Stimulated activated naive CD8-positive, alpha-beta T cell treated with anti-CD3 and anti-CD28 coated beads, Interleukin-15, amount 100 ng/mL, for 72 hours (primary cell): ENCODE data around the gene ATP6V0A1.

Experiments
- ATAC-seq: fragments of 150-1000 bp; cut with Tn5 transposase; 2 replicates; pipeline ENCODE4 v1.10.0; 2021; ENCODE audit warnings: mild to moderate bottlenecking, moderate library complexity
- DNase-seq, 2 donors: peaks; one replicate each; pipeline ENCODE4 v3.0.0; 2021 to 2022
- H3K27ac Mint-ChIP-seq, 2 donors: one replicate each; pipeline ENCODE4 v1.8.0; 2022; ENCODE audit warnings: mild to moderate bottlenecking in 2 of 2, mixed read lengths in 2 of 2, moderate library complexity in 2 of 2
- H3K27me3 Mint-ChIP-seq: one replicate; pipeline ENCODE4 v1.8.0; 2022; ENCODE audit warnings: mixed read lengths
- H3K4me1 Mint-ChIP-seq: one replicate; pipeline ENCODE4 v1.8.0; 2022; ENCODE audit warnings: mild to moderate bottlenecking, mixed read lengths
- H3K4me3 Mint-ChIP-seq, 2 donors: one replicate each; pipeline ENCODE4 v1.8.0; 2022; ENCODE audit warnings: mild to moderate bottlenecking in 2 of 2, mixed read lengths in 2 of 2, moderate library complexity in 1 of 2
- H3K9me3 Mint-ChIP-seq, 2 donors: one replicate each; pipeline ENCODE4 v1.8.0; 2022; ENCODE audit warnings: mixed read lengths in 2 of 2

The ATP6V0A1 gene

GRCh38 chr17:42485680-42486079, 27.0 kb downstream of the ATP6V0A1 start:
- H3K9me3 Mint-ChIP-seq, result no peaks in the 10 kb centered on the region
- ATAC-seq, result no peak
- H3K27ac Mint-ChIP-seq, result no peak overlapping the region

DNA sequence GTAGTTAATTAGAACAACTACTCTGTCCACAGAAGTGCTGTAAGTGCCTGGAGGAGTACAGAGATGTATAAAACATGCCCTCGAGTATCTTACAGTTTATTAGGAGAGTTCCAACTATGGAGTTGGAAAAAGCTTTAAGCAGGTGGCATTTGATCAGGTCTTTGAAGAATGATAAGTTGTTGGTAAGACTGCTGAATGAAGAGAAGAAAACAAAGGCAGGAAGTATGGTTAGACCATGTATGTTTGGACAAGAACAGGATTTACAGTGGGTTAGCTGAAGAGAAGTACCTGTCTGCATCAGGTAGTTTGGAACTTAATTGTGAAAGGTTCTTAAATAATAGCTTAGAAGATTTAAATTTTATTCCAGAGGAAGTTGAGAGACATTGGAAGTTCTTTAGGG, 29.4 kb downstream of the ATP6V0A1 start:
- Mint-ChIP-seq H3K9me3 (no peaks in the 10 kb centered on the region), H3K4me3 (no peak overlapping the region), H3K27me3 (no peaks in the 10 kb centered on the region), H3K4me1 (peaks cover 24% of the 10 kb centered on the region), H3K27ac (no peak overlapping the region)
- no peak for DNase-seq
- no peak for ATAC-seq

More at GRCh38 chr17:42485680-42486079, 27.0 kb downstream of the ATP6V0A1 start:
- Mint-ChIP-seq H3K4me1 (peaks cover 24% of the 10 kb centered on the region), H3K4me3 (no peak overlapping the region), H3K27me3 (no peaks in the 10 kb centered on the region)
- DNase-seq, result no peak

- Mint-ChIP-seq H3K27me3 (no peaks in the 10 kb centered on the region), H3K9me3 (no peaks in the 10 kb centered on the region), H3K4me3 (no peak overlapping the region), H3K27ac (no peak overlapping the region), H3K4me1 (peaks cover under 1% of the 10 kb centered on the region)
- no peak for ATAC-seq
- no peak for DNase-seq
These were observed 34.6 kb downstream of the ATP6V0A1 start for GRCh38 chr17:42493319-42493718.

DNA sequence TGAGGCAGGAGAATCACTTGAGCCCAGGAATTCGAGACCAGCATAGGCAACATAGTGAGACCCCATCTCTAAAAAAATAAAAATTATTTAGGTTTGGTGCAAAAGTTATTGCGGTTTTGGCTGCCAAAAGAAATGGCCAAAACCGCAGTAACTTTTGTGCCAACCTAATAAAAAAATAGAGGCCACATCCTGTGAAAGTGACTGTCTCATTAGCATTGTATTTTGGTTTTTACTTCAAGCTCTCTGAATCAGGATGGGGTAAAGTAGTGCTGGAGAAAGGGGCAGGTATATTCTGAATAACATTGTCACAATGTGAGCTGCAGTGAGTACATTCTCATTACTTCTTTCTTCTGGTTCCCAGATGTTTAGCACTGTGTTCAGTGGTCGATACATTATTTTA, 36.0 kb downstream of the ATP6V0A1 start:
- DNase-seq (no peak), ATAC-seq (no peak)
- Mint-ChIP-seq H3K27ac (no peak overlapping the region), H3K9me3 (no peaks in the 10 kb centered on the region), H3K4me3 (no peak overlapping the region), H3K4me1 (no peaks in the 10 kb centered on the region), H3K27me3 (no peaks in the 10 kb centered on the region)

- Mint-ChIP-seq H3K4me1 (no peaks in the 10 kb centered on the region), H3K9me3 (no peaks in the 10 kb centered on the region), H3K27ac (no peak overlapping the region), H3K27me3 (no peaks in the 10 kb centered on the region), H3K4me3 (no peak overlapping the region)
- DNase-seq, result no peak
- no peak for ATAC-seq
These were observed 40.1 kb downstream of the ATP6V0A1 start for GRCh38 chr17:42498828-42499227.

DNA sequence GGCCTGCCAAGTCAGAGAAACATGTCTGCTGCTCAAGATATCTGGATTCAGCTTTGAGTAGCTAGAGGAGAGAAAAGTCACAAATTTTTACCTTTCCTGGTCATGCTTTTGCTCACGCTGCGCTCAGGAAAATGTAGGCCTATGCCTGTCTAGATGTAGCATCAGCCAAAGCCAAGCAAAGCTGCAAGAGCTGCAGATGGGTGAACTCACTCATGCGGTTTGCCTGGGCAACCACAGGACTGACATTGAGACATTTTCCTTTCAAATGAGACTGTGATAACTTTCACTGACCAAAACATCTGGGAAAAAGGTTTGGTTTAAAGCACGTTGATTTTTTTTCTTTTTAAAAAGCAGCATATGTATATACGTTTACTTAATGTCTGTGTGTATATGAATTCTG, 43.4 kb downstream of the ATP6V0A1 start:
- Mint-ChIP-seq H3K27me3 (no peaks in the 10 kb centered on the region), H3K27ac (no peak overlapping the region), H3K9me3 (no peaks in the 10 kb centered on the region), H3K4me1 (no peaks in the 10 kb centered on the region), H3K4me3 (no peak overlapping the region)
- DNase-seq, result no peak
- ATAC-seq, result no peak

DNA sequence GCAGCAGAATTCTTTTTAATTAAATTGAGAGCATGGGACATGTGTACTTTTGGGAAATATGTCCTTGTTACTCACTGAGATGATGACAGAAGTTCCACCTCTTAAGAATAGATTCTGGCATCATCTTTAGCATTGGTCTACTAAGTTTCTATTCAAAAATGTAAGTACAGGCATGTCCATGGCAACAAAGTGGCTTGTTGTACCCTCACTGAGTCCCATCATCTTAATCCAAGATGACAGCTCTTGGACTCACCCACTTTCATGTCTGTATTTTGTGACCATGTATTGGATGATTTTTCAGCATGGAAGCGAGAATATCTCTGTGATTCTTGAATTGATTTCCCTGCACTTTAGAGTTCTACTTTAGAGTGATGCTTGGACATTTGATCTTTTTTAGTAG, 44.2 kb downstream of the ATP6V0A1 start:
- no peak overlapping the region for H3K4me3 Mint-ChIP-seq
- H3K27me3 Mint-ChIP-seq, result no peaks in the 10 kb centered on the region
- ATAC-seq (no peak), DNase-seq (no peak)
- no peak overlapping the region for H3K27ac Mint-ChIP-seq
- H3K9me3 Mint-ChIP-seq, result no peaks in the 10 kb centered on the region
- no peaks in the 10 kb centered on the region for H3K4me1 Mint-ChIP-seq

- no peak overlapping the region for H3K27ac Mint-ChIP-seq
- no peak overlapping the region for H3K4me3 Mint-ChIP-seq
- ATAC-seq, result no peak
- H3K4me1 Mint-ChIP-seq, result peaks cover 9% of the 10 kb centered on the region
- H3K27me3 Mint-ChIP-seq, result no peaks in the 10 kb centered on the region
- H3K9me3 Mint-ChIP-seq, result no peaks in the 10 kb centered on the region
- DNase-seq, result no peak
These were observed 49.0 kb downstream of the ATP6V0A1 start for GRCh38 chr17:42507671-42508070.

GRCh38 chr17:42508426-42509165, 49.9 kb downstream of the ATP6V0A1 start:
- no peak for ATAC-seq
- Mint-ChIP-seq H3K9me3 (no peaks in the 10 kb centered on the region), H3K27ac (no peak overlapping the region), H3K4me3 (no peak overlapping the region), H3K27me3 (no peaks in the 10 kb centered on the region), H3K4me1 (peaks cover 12% of the 10 kb centered on the region)
- no peak for DNase-seq

DNA sequence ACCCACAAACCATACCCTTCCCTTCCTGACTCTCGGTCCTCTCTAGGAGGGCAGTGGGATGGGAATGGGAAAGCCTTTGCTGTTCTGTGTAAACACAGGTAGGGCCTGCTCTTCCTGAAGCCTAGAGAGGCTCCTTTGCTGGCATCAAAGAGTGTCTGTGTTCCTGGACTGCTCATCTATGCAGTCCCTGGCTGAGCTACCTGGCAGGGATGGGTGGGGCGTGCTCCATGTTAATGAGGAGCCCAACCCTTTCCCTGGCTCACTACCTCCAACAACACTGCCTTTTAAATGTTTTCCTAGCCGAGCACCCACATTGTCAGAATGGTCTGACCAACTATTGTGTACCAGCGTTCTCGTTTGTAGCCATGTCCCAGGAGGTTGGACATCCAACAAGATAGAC, 50.7 kb downstream of the ATP6V0A1 start:
- DNase-seq (no peak), ATAC-seq (no peak)
- H3K27ac Mint-ChIP-seq, result no peak overlapping the region
- no peaks in the 10 kb centered on the region for H3K9me3 Mint-ChIP-seq
- H3K4me1 Mint-ChIP-seq, result peaks cover 12% of the 10 kb centered on the region
- H3K4me3 Mint-ChIP-seq, result no peak overlapping the region
- H3K27me3 Mint-ChIP-seq, result no peaks in the 10 kb centered on the region

GRCh38 chr17:42509841-42510240, 51.2 kb downstream of the ATP6V0A1 start:
- Mint-ChIP-seq H3K9me3 (no peaks in the 10 kb centered on the region), H3K4me3 (no peak overlapping the region), H3K4me1 (peaks cover 12% of the 10 kb centered on the region), H3K27me3 (no peaks in the 10 kb centered on the region), H3K27ac (no peak overlapping the region)
- DNase-seq (no peak), ATAC-seq (no peak)

DNA sequence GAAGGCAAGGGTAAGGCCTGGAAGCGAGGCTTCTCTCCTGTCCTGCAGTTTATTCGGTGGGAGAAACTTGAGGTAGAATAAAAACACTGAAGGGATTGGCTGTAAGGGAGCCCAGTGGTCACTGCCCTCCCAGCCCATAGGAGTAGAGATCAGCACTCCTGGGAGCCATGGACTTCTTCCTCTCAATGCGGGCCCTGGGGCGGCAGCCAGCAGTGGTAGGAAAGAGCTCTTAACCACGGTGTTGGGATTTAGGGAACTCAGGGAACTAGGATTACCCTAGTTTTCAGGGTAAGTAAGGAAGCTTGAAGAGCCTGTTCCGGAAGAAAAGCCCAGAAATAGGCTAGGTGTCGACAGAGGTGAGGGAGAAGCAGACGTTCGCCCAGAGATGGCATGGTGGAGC, 53.6 kb downstream of the ATP6V0A1 start:
- ATAC-seq (no peak), DNase-seq (no peak)
- H3K4me1 Mint-ChIP-seq, result peaks cover 14% of the 10 kb centered on the region
- H3K27me3 Mint-ChIP-seq, result no peaks in the 10 kb centered on the region
- H3K27ac Mint-ChIP-seq, result peak overlapping the region in 1 of 2 donors; percentile 51
- H3K4me3 Mint-ChIP-seq, result no peak overlapping the region
- H3K9me3 Mint-ChIP-seq, result no peaks in the 10 kb centered on the region

DNA sequence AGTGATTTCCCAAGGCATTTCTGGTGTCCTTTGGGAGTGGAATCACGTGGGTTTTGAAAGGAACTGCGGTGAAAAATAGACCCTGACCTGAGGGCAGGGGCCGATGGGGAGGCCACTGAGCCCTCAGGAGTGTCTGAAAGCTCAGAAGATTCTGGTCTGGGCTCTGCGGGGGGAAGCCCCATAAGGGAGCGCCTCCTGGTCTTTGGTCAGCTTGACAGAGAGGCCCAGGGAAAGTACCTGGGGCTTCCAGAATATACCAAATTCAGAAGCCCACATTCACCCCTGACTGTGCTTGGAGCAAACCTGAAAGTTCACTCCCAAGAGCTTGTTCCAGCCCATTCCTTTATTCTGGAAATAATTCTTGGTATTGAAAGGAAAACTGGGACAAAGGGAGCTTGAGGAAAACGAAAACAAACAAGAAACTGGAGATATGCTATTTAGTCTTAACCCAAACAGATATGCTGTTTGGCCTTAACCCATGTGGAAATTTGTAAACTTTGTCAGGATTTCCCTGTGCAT, 54.1 kb downstream of the ATP6V0A1 start:
- H3K9me3 Mint-ChIP-seq, result no peaks in the 10 kb centered on the region
- H3K27me3 Mint-ChIP-seq, result no peaks in the 10 kb centered on the region
- no peak overlapping the region for H3K27ac Mint-ChIP-seq
- peaks cover 19% of the 10 kb centered on the region for H3K4me1 Mint-ChIP-seq
- no peak overlapping the region for H3K4me3 Mint-ChIP-seq
- ATAC-seq, result peak; percentile 65
- DNase-seq, result no peak

DNA sequence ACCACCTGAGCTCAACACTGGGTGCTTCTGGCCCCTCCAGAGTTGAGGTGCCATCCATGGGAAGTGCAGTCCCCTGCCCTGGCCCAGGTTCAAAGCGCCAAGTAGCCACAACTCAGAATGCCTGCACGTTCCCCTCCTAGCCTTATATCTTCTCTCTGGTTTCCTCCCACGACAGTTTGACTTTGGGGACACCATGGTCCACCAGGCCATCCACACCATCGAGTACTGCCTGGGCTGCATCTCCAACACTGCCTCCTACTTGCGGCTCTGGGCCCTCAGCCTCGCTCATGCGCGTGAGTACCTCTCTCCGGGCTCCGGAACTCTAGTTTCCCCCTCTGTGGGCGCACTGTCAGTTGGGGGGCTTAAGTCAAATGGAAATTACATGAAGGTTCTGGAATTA, 55.0 kb downstream of the ATP6V0A1 start:
- Mint-ChIP-seq H3K27ac (no peak overlapping the region), H3K27me3 (no peaks in the 10 kb centered on the region), H3K4me3 (no peak overlapping the region), H3K9me3 (no peaks in the 10 kb centered on the region), H3K4me1 (peaks cover 19% of the 10 kb centered on the region)
- ATAC-seq (no peak), DNase-seq (no peak)

DNA sequence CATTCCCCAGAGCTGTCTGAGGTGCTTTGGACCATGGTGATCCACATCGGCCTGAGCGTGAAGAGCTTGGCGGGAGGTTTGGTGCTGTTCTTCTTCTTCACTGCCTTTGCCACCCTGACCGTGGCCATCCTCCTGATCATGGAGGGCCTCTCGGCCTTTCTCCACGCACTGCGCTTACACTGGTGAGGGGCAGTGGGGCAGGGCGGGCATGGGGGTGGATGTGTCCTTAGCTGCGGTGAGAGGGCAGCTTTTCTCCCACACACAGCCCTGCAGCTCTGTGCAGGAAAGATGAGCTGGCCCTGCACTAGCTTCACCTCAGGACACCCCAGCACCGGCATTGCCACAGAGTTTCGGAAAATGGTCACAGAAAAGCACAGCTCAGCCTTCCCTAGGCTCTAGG, 55.6 kb downstream of the ATP6V0A1 start:
- no peak for DNase-seq
- Mint-ChIP-seq H3K27ac (no peak overlapping the region), H3K9me3 (no peaks in the 10 kb centered on the region)

GRCh38 chr17:42514867-42515266, 56.2 kb downstream of the ATP6V0A1 start:
- Mint-ChIP-seq H3K27ac (no peak overlapping the region), H3K4me3 (no peak overlapping the region), H3K27me3 (no peaks in the 10 kb centered on the region), H3K9me3 (no peaks in the 10 kb centered on the region), H3K4me1 (peaks cover 19% of the 10 kb centered on the region)
- DNase-seq (no peak), ATAC-seq (no peak)

More for the DNA sequence above, 55.6 kb downstream of the ATP6V0A1 start:
- Mint-ChIP-seq H3K4me3 (no peak overlapping the region), H3K27me3 (no peaks in the 10 kb centered on the region), H3K4me1 (peaks cover 19% of the 10 kb centered on the region)
- ATAC-seq, result no peak

DNA sequence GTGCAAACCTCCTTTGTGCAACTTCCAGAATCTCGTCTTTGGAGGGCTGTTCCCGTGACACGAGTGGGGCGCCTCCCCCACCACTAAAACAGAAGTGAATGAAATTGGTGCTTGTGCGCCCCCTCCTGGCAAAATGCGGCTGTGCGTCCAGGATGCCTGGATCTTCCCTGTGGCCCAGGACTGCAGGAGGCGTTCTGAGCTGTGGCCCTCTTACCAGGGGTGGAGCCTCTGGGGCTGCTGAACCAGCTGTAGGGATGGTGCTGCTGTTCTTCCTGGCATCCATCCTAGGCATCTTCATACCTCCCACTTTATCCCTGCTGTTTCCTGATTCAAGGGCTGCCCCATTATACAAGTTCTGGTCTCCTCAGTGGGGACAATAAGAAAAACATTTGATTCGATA, 58.8 kb downstream of the ATP6V0A1 start:
- Mint-ChIP-seq H3K27me3 (peaks cover 19% of the 10 kb centered on the region), H3K4me1 (peaks cover 11% of the 10 kb centered on the region), H3K4me3 (no peak overlapping the region), H3K27ac (no peak overlapping the region), H3K9me3 (no peaks in the 10 kb centered on the region)
- ATAC-seq (peak; percentile 85), DNase-seq (peak; percentile 72 to 75)
